ENCODE data around the gene NAT9.

NAT9 gene

DNA sequence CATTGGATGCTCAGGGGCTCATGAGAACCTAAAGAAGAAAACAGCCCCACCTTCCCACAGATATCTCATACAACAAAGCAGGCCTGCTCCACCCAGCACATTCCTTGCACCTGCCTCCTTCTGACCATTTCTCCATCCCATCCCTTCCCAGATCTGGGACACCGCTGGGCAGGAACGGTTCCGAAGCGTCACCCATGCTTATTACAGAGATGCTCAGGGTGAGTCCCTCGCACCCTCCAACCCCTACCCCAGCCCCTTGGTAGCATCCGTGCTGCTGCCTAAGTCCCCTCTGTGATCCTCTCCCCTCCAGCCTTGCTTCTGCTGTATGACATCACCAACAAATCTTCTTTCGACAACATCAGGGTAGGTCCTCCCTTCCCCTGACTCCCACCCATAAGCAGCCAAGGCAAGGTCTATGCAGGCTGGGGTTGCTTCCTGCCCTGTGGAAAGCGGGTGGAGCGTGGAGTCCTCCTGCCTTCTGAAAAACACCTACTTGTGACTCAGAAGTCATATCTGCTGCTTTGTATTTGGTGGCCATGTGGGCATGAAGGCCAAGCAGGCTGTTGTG is 33.1 kb downstream of the NAT9 start:
- no peak for FAIRE-seq

GRCh38 chr17:74742153-74742515 is 34.0 kb downstream of the NAT9 start:
- no peak for FAIRE-seq

GRCh38 chr17:74740641-74741387 is 35.3 kb downstream of the NAT9 start:
- FAIRE-seq, result no peak

- no peak for FAIRE-seq
Measured at GRCh38 chr17:74740173-74740572, 36.0 kb downstream of the NAT9 start.

DNA sequence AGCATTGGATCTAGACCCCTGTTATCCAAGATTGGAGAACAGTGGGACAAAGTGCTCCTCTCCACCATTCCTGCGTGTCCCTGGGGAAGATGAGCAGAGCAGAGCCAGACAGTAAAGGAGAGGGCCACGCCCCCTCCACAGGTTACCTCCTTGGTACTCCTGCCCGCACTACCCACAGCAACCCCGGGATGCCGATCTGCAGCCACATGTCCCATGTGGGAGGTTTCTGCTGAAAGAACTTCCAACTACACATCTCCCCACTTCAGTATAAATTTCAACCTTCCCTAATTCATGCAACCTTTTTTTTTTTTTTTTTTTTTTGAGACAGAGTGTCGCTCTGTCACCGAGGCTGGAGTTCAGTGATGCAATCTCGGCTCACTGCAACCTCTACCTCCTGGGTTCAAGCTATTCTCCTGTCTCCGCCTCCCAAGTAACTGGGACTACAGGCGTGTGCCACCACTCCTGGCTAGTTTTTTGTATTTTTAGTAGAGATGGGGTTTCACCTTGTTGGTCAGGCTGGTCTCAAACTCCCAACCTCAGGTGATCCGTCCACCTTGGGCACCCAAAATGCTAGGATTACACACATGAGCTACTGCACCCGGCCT is 36.8 kb downstream of the NAT9 start:
- FAIRE-seq, result no peak

DNA sequence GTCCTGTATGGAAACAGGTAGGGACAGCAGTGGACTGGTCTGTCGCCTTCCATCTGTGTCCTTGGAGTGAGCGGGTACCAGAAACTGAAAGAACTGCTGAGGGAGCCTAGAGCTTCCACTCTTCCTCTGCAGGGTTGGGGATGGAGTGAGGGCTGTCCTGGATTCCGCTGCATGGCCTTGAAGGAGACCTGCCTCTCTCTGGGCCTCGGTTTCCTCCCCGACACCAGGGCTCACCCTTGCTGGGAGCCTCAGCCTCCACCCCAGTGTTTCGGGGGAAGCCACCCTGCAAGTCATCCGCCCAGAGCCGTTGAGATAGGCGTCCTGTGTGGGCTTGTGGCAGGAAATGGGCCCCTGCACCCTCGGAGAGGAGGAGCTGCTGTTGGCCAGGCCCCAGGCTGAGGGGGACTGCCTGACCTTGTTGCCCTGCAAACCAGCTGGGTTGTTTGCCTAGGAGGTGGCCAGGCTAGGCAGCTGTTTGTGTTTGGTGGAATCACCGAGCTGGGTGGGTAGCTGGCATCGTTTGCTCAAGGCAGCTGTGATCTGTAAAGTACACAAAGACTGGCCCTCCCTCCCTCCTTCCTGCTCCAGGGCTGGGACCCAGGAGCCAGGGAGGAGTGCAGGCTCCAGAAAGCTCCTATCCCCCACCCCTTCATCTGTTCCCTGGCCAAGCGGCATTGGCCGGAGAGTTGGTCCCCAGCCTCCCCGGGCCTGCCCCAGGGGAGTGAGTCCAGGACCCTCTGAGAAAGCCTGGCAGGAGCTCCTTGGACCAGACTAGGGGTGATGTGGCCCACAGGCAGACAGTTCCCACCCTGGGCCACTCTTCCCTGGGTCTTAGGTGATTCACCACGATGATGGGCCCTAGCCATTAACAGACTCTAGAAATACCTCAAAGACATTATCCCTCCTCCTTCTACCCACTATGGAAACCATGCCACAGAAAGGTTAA is 37.8 kb downstream of the NAT9 start:
- no peak for FAIRE-seq

DNA sequence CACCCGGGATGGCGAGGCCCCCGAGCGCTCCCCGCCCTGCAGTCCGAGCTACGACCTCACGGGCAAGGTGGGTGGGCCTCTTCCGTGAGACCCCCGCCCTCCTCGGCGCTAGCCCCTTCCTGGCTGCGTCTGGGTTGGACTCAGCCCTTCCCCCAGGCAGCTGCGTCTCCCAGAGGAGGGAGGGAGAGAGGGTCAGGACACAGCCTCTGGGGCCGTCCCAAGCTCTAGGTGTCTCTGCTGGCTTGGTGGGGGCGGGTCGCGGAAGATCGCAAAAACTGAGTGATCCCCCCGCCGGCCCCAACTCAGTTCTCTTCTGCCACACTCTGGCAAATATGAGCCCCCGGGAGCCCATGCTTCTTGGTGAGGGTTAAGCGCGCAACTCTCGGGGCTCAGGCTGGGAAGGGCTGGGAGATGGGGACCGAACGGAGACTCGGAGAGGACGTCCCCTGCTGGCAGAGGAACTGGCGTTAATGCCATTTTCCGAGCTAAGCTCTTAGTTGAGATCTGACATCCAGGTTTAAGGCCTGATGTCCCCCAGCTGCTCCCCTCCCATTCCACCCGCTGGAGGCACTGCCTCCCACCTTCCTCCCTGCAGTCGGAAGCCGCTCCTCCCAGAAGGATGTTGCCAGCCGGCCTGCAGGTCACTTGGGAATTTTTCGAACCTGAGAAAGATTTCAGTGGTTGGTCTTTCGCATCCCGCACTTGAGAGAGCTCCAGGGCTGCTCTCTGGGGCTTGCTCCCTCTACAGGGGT is 38.7 kb downstream of the NAT9 start:
- no peak for FAIRE-seq

- no peak for FAIRE-seq
Measured at GRCh38 chr17:74736513-74737298, 39.4 kb downstream of the NAT9 start, which contains the start of gene RAB37. Gene RAB37, plus strand, starts transcription at chr17:74737256. Its CDS starts 17 bp downstream, at chr17:74737273.

DNA sequence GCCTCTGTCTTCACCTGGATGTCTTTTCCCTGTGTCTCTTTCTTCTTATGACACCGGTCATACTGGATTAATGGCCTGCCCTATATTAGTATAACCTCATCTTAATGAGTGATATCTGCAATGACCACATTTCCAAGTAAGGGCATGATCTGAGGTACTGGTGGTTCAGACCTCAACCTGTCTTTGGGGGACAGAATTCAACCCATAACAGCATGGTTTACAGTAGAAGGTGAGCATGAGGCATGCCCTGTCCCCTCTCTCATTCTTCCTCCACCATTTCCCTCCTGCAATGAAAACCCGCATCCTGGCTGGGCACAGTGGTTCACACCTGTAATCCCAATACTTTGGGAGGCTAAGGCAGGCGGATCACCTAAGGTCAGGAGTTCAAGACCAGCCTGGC is 41.9 kb downstream of the NAT9 start:
- FAIRE-seq, result no peak

DNA sequence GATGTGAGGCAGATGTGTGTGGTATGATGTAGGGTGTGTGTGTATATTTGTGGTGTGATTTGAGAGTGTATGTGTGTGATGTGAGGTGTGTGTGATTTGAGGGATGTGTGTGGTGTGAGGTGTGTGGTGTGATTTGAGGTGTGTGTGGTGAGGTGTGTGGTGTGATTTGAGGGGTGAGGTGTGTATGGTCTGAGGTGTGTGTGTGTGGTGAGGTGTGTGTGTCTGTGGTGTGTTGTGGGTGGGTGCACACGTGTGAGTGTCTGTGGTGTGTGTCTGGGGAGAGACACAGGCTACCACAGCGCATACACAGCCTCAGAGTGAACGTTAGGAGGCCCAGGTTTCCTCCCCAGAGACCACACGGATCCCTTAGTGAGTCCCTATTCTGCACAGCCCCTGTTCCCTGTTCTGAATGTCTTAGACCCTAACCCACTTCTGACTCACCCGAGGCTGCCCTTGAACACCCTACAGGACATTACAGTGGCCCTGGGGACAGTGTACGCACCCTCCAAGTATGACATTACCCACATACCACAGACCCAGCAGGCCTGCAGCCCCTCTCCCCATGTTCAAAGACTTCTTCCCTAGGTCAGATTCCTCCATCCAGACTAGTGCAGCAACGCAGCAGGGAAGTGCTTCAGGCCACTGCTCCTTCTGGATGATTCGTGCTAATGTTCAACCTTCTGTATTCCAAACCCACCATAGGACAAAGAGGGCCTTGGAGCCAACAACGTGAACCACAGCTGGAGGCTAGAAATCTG is 42.6 kb downstream of the NAT9 start:
- no peak for FAIRE-seq

- FAIRE-seq, result no peak
Measured at GRCh38 chr17:74732042-74732867, 43.9 kb downstream of the NAT9 start.

GRCh38 chr17:74731347-74731605 is 44.9 kb downstream of the NAT9 start:
- FAIRE-seq, result no peak

GRCh38 chr17:74730491-74731346 is 45.4 kb downstream of the NAT9 start:
- FAIRE-seq, result no peak

GRCh38 chr17:74729866-74730265 is 46.3 kb downstream of the NAT9 start:
- no peak for FAIRE-seq

DNA sequence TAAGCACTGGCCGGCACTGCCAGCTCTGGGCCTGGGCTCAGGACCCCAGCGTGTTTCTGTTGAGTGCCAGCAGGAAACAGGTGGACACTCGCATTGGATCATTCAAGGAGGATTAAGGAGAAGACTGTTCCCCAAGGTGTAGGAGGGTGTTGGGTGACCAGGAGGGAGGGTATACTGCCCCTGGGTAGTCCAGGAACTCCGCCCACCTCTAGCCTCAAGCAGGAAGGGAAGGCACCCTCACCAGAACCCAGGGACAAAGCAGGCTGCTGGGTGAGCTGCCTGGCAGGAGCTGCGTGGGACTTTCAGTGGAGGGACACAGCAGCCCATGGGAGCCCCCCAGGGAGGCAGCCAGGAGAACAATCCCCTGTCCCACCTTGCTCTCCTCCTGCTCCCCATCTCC is 46.8 kb downstream of the NAT9 start:
- FAIRE-seq, result no peak

DNA sequence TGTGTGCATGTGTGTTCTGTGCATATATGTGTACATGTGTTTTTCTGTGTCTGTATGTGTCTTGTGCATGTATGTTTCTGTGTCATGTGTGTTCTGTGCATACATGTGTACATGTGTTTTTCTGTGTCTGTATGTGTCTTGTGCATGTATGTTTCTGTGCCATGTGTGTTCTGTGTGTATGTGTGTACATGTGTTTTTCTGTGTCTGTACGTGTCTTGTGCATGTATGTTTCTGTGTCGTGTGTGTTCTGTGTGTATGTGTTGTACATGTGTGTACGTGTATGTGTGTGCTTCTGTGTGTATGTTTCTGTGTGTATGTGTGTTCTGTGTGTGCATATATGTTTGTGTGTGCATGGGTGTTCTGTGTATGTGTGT is 47.5 kb downstream of the NAT9 start:
- FAIRE-seq, result no peak

DNA sequence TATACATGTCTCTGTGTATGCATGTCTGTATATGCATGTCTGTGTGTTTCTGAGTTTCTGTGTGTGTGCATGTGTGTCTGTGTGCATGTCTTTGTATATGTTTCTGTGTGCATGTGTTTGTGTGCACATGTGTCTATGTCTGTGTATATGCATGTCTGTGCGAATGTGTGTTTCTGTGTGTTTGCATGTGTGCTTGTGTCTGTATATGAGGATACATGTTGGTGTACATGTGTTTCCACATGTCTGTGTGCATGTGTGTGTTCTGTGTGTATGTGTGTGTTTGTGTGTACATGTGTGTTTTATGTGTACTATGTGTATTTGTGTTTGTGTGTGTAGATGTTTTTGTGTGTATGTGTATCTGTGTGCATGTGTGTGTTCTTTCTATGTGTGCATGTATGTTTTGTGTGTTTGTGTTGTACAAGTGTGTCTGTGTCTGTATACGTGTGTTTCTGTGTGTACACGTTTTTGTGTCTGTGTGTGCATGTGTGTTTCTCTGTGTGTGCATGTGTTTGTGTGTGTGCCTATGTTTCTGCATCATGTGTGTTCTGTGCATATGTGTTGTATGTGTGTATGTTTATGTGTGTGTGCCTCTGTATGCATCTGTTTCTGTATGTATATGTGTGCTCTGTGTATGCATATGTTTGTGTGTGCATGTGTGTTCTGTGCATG is 48.0 kb downstream of the NAT9 start:
- no peak for FAIRE-seq

GRCh38 chr17:74725111-74725510 is 51.0 kb downstream of the NAT9 start:
- FAIRE-seq, result no peak

- no peak for FAIRE-seq
Measured at GRCh38 chr17:74723891-74724290, 52.3 kb downstream of the NAT9 start.

Data from TTC549 (cell line).